Measurements from ENCODE around the gene ACVR1C. TPM values are rescaled to one million over a fixed set of nuclear protein-coding genes. Genes with fewer than 3 reads are reported as not detected.

Gene ACVR1C
- total RNA-seq, 1 donor from 2014 or later, result not detected

GRCh38 chr2:157492189-157492773 lies 136.4 kb downstream of the ACVR1C start:
- DNase-seq (ENCODE audit: low spot score in 2 of 2), result peak in 1 of 2 donors; percentile 71
- peak; percentile 20 to 59 (median 58) for TF ChIP-seq CTCF (IDR thresholded peaks at IDR 0.05)
- intact Hi-C loops (cut with DNase I), result no loop called here
- H3K4me3 ChIP-seq, result no peak overlapping the region
- H3K27me3 ChIP-seq, result no peaks in the 10 kb centered on the region
- no peaks in the 10 kb centered on the region for H3K9me3 ChIP-seq
- H3K4me1 ChIP-seq, result no peaks in the 10 kb centered on the region
- H3K27ac ChIP-seq, result no peak overlapping the region
- H3K36me3 ChIP-seq, result no peaks in the 10 kb centered on the region

GRCh38 chr2:157489983-157490382 lies 138.7 kb downstream of the ACVR1C start:
- DNase-seq (ENCODE audit: low spot score in 2 of 2), result no peak
- Histone ChIP-seq H3K27ac (no peak overlapping the region), H3K4me3 (no peak overlapping the region), H3K27me3 (no peaks in the 10 kb centered on the region), H3K9me3 (no peaks in the 10 kb centered on the region), H3K36me3 (no peaks in the 10 kb centered on the region), H3K4me1 (no peaks in the 10 kb centered on the region)
- TF ChIP-seq CTCF (IDR thresholded peaks at IDR 0.05), result no peak
- intact Hi-C loops (cut with DNase I), result loop anchor here (2.0 kb wide), 1 partner anchor 519 kb away; no protein-coding TSS in a partner anchor

GRCh38 chr2:157488877-157489276 lies 139.8 kb downstream of the ACVR1C start:
- no peak for DNase-seq (ENCODE audit: low spot score in 2 of 2)
- H3K9me3 ChIP-seq, result no peaks in the 10 kb centered on the region
- no peaks in the 10 kb centered on the region for H3K4me1 ChIP-seq
- intact Hi-C loops (cut with DNase I), result no loop called here
- no peaks in the 10 kb centered on the region for H3K36me3 ChIP-seq
- TF ChIP-seq CTCF (IDR thresholded peaks at IDR 0.05), result no peak
- H3K27ac ChIP-seq, result no peak overlapping the region
- H3K4me3 ChIP-seq, result no peak overlapping the region
- no peaks in the 10 kb centered on the region for H3K27me3 ChIP-seq

- intact Hi-C loops (cut with DNase I), result no loop called here
- Histone ChIP-seq H3K36me3 (no peaks in the 10 kb centered on the region), H3K4me1 (no peaks in the 10 kb centered on the region), H3K27me3 (no peaks in the 10 kb centered on the region), H3K9me3 (no peaks in the 10 kb centered on the region), H3K27ac (no peak overlapping the region), H3K4me3 (no peak overlapping the region)
- no peak for DNase-seq (ENCODE audit: low spot score in 2 of 2)
- TF ChIP-seq CTCF (IDR thresholded peaks at IDR 0.05), result no peak
These were observed 140.9 kb downstream of the ACVR1C start for GRCh38 chr2:157487747-157488146.

- intact Hi-C loops (cut with DNase I), result no loop called here
- Histone ChIP-seq H3K27me3 (no peaks in the 10 kb centered on the region), H3K36me3 (no peaks in the 10 kb centered on the region), H3K4me3 (no peak overlapping the region), H3K9me3 (no peaks in the 10 kb centered on the region), H3K27ac (no peak overlapping the region), H3K4me1 (no peaks in the 10 kb centered on the region)
- DNase-seq (ENCODE audit: low spot score in 2 of 2), result no peak
- no peak for TF ChIP-seq CTCF (IDR thresholded peaks at IDR 0.05)
These were observed 141.4 kb downstream of the ACVR1C start for GRCh38 chr2:157487271-157487610.
